Osteoblast (primary cell): Measurements from ENCODE around the gene CD2. TPM values are rescaled to one million over a fixed set of nuclear protein-coding genes. Genes with fewer than 3 reads are reported as not detected.

Experiments used
- DNase-seq: peaks from one replicate; pipeline ENCODE4 v3.0.0; 2011; ENCODE audit warnings: low spot score, mixed read lengths; ENCODE audit not compliant: insufficient read length; ENCODE audit errors: missing footprints
- H2AFZ ChIP-seq: 2 replicates; pipeline ENCODE4 v1.6.0; 2011; ENCODE audit warnings: mild to moderate bottlenecking, low read length
- H3K27ac ChIP-seq: 2 replicates; pipeline ENCODE4 v1.5.1; 2011; ENCODE audit warnings: mild to moderate bottlenecking, low read depth, low read length, moderate library complexity
- H3K27me3 ChIP-seq: 2 replicates; pipeline ENCODE4 v1.6.0; 2012; ENCODE audit warnings: mild to moderate bottlenecking, control low read depth, inconsistent platforms, low read length, moderate library complexity; ENCODE audit not compliant: insufficient read depth
- H3K36me3 ChIP-seq: 2 replicates; pipeline ENCODE4 v1.5.1; 2011; ENCODE audit warnings: mild to moderate bottlenecking, low read length, control low read depth, moderate library complexity; ENCODE audit not compliant: insufficient read depth
- H3K4me1 ChIP-seq: 2 replicates; pipeline ENCODE4 v1.5.1; 2011; ENCODE audit warnings: mild to moderate bottlenecking, low read length, control low read depth, moderate library complexity; ENCODE audit not compliant: insufficient read depth
- H3K4me2 ChIP-seq: 2 replicates; pipeline ENCODE4 v1.6.0; 2011; ENCODE audit warnings: mild to moderate bottlenecking, low read length; ENCODE audit not compliant: insufficient read depth
- H3K4me3 ChIP-seq: fragments of 200-600 bp; sonication (generic); 3 replicates; pipeline ENCODE4 v1.5.1; 2012; ENCODE audit warnings: mild to moderate bottlenecking, low read length, inconsistent platforms; ENCODE audit not compliant: insufficient read depth
- H3K79me2 ChIP-seq: 2 replicates; pipeline ENCODE4 v1.6.0; 2012; ENCODE audit warnings: mild to moderate bottlenecking, low read length, control low read depth, inconsistent platforms; ENCODE audit not compliant: insufficient read depth
- H3K9me3 ChIP-seq: 2 replicates; pipeline ENCODE4 v1.5.1; 2011; ENCODE audit warnings: low read depth, low read length, control low read depth
- H4K20me1 ChIP-seq: 2 replicates; pipeline ENCODE4 v1.6.0; 2012; ENCODE audit warnings: mild to moderate bottlenecking, low read length, control low read depth; ENCODE audit not compliant: insufficient read depth
- total RNA-seq: library from RNA; depleted of rRNA; stranded (reverse); fragments of >200 nt; gene quantifications from 2 replicates; pipeline ENCODE4 v1.2.3, GENCODE V29; 2012
- TF ChIP-seq, protein P1 (sequence below): IDR thresholded peaks from 2 replicates; pipeline ENCODE4 v1.5.1; 2011; ENCODE audit warnings: mild to moderate bottlenecking, low read depth, low read length, moderate library complexity; ENCODE audit errors: extremely low read depth

Gene CD2
- total RNA-seq, 1 donor: not detected

DNA sequence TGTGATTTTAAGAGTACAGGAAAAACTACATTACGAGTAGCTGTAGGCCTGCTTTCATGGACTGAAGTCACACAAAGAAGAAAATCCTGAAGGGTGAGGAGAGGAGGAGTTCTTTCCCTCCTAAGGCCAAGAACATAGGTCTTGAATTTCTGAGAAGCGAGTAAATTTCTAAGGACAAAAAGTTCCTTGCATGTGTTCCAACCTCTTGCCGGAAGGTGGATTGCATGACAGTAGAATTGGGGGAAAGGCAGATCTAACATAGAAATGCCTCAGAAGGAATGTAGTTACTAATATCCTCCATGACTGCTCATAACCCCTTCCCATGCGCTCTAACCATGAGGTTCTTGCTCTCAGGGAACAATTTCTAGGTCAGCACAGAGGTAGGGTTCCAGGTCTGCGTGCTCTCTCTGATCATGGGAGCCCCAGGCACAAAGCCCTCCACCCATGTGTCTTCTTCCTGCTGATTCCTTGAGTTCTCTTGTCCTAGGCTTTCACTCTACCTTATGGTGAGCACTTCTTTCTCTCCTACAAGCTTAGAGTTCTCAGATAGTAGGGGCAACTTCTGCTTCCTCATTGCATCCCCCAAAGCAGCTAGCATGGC is 13.7 kb downstream of the CD2 start:
- no peaks in the 10 kb centered on the region for H3K36me3 ChIP-seq
- no peaks in the 10 kb centered on the region for H3K4me1 ChIP-seq
- no peak overlapping the region for H3K4me2 ChIP-seq
- peaks cover 7% of the 10 kb centered on the region for H3K27me3 ChIP-seq
- no peak overlapping the region for H3K4me3 ChIP-seq
- DNase-seq: no peak
- H2AFZ ChIP-seq: no peak overlapping the region
- H3K79me2 ChIP-seq: no peaks in the 10 kb centered on the region
- no peaks in the 10 kb centered on the region for H3K9me3 ChIP-seq
- H4K20me1 ChIP-seq: no peaks in the 10 kb centered on the region
- TF ChIP-seq, protein P1, sequence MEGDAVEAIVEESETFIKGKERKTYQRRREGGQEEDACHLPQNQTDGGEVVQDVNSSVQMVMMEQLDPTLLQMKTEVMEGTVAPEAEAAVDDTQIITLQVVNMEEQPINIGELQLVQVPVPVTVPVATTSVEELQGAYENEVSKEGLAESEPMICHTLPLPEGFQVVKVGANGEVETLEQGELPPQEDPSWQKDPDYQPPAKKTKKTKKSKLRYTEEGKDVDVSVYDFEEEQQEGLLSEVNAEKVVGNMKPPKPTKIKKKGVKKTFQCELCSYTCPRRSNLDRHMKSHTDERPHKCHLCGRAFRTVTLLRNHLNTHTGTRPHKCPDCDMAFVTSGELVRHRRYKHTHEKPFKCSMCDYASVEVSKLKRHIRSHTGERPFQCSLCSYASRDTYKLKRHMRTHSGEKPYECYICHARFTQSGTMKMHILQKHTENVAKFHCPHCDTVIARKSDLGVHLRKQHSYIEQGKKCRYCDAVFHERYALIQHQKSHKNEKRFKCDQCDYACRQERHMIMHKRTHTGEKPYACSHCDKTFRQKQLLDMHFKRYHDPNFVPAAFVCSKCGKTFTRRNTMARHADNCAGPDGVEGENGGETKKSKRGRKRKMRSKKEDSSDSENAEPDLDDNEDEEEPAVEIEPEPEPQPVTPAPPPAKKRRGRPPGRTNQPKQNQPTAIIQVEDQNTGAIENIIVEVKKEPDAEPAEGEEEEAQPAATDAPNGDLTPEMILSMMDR: no peak
- no peak overlapping the region for H3K27ac ChIP-seq

DNA sequence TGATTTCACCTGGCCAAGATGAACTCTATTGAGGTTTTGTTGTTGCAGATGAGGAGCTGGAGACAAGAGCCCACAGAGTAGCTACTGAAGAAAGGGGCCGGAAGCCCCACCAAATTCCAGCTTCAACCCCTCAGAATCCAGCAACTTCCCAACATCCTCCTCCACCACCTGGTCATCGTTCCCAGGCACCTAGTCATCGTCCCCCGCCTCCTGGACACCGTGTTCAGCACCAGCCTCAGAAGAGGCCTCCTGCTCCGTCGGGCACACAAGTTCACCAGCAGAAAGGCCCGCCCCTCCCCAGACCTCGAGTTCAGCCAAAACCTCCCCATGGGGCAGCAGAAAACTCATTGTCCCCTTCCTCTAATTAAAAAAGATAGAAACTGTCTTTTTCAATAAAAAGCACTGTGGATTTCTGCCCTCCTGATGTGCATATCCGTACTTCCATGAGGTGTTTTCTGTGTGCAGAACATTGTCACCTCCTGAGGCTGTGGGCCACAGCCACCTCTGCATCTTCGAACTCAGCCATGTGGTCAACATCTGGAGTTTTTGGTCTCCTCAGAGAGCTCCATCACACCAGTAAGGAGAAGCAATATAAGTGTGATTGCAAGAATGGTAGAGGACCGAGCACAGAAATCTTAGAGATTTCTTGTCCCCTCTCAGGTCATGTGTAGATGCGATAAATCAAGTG is 14.3 kb downstream of the CD2 start:
- no peaks in the 10 kb centered on the region for H3K36me3 ChIP-seq
- H3K4me1 ChIP-seq: no peaks in the 10 kb centered on the region
- H3K27ac ChIP-seq: no peak overlapping the region
- H4K20me1 ChIP-seq: no peaks in the 10 kb centered on the region
- no peak overlapping the region for H3K4me3 ChIP-seq
- H3K4me2 ChIP-seq: no peak overlapping the region
- DNase-seq: no peak
- H2AFZ ChIP-seq: no peak overlapping the region
- H3K79me2 ChIP-seq: no peaks in the 10 kb centered on the region
- TF ChIP-seq, protein P1: no peak
- no peaks in the 10 kb centered on the region for H3K9me3 ChIP-seq
- peaks cover 7% of the 10 kb centered on the region for H3K27me3 ChIP-seq

DNA sequence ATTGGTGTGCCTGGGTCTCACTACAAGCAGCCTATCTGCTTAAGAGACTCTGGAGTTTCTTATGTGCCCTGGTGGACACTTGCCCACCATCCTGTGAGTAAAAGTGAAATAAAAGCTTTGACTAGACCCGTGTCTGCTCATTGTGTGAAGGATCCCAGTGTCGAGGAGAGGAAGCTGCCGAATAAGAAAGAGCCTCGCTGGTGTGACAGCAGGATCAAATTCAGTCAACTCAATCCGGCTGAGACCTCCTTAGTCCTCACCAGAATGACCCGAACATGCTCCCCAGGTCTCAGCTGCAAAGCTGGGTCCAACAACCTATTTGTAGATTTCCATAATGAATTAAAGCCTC is 14.8 kb downstream of the CD2 start:
- Histone ChIP-seq H3K9me3 (no peaks in the 10 kb centered on the region), H3K4me2 (no peak overlapping the region), H3K36me3 (no peaks in the 10 kb centered on the region), H3K4me1 (no peaks in the 10 kb centered on the region), H3K79me2 (no peaks in the 10 kb centered on the region), H3K4me3 (no peak overlapping the region), H4K20me1 (no peaks in the 10 kb centered on the region), H2AFZ (no peak overlapping the region), H3K27ac (no peak overlapping the region), H3K27me3 (peaks cover 7% of the 10 kb centered on the region)
- no peak for DNase-seq
- TF ChIP-seq, protein P1: no peak

DNA sequence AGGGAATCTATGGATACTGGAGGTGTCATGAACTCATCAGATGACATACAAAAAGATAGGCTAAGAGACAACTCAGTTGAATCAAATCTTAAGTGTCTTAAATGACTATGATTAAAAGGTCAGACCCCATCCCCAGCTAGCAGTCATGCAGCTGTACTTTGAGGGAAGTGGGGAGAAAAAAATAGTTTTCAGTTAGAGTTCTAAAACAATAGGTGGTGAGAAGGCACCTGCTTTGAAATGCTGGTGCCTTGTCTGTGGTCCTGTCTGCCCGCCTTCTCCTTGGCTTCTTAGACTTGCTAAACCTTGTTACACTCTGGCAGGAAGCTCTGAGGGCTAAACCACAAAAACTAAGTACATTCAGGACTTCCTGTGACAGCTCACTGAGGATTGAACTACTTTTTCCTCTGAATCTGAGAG is 15.3 kb downstream of the CD2 start:
- Histone ChIP-seq H3K36me3 (no peaks in the 10 kb centered on the region), H3K4me1 (no peaks in the 10 kb centered on the region), H3K79me2 (no peaks in the 10 kb centered on the region), H3K9me3 (no peaks in the 10 kb centered on the region), H3K27me3 (peaks cover 7% of the 10 kb centered on the region), H3K27ac (no peak overlapping the region), H3K4me3 (no peak overlapping the region), H3K4me2 (no peak overlapping the region), H2AFZ (no peak overlapping the region), H4K20me1 (no peaks in the 10 kb centered on the region)
- TF ChIP-seq, protein P1: no peak
- DNase-seq: no peak
